HCT116 (cell line): Measurements from ENCODE around the gene LTBP4. TPM values are rescaled to one million over a fixed set of nuclear protein-coding genes. Genes with fewer than 3 reads are reported as not detected.
A peak's percentile ranks its signal among the peaks of the same experiment; 100 is the strongest.

Experiments used
- ATAC-seq: fragments of 200-7000 bp; cut with Tn5 transposase; 2 replicates; pipeline ENCODE4 v1.9.1; 2020; ENCODE audit warnings: mild to moderate bottlenecking, moderate library complexity
- BruUV-seq: library from RNA; stranded (reverse); fragments of 400-500 nt; replicated peaks from 2 replicates; lab custom pipeline; 2021; lab: Mats Ljungman, UMichigan
- CTCF ChIA-PET: fragments of 300-600 bp; sonication (Branson Sonifier 250); formaldehyde crosslinking; loops from one replicate; lab custom pipeline; 2021; ENCODE audit warnings: antibody characterized with exemption; lab: Charles Lee
- POLR2A ChIA-PET: fragments of 300-600, 350-600 bp; sonication (Branson Sonifier 250); formaldehyde crosslinking; loops from one replicate; lab custom pipeline; 2021; ENCODE audit warnings: antibody characterized with exemption; lab: Charles Lee
- RAD21 ChIA-PET, 2 experiments: fragments of 300-600 bp; sonication (Branson Sonifier 250); formaldehyde crosslinking; loops; one replicate each; lab custom pipeline; 2023; ENCODE audit warnings: low total read pairs in 2 of 2; ENCODE audit not compliant: uncharacterized antibody in 2 of 2, unreplicated experiment in 2 of 2, low non-redundant PET in 1 of 2; lab: Charles Lee
- DNase-seq: peaks from one replicate; pipeline ENCODE4 v3.0.0-alpha.2; 2010; ENCODE audit warnings: low read depth, low spot score
- H2AFZ ChIP-seq: fragments of 200-600 bp; shearing (Covaris generic), sonication (generic); 2 replicates; pipeline ENCODE4 v1.6.1; 2017; ENCODE audit warnings: low read depth, mixed run types, mixed read lengths, antibody characterized with exemption, low read length; ENCODE audit not compliant: poor library complexity, severe bottlenecking
- H3K27ac ChIP-seq: 2 replicates; pipeline ENCODE4 v1.5.1; 2012; ENCODE audit warnings: low read depth, low read length
- H3K27me3 ChIP-seq: fragments of 200-600 bp; sonication (generic); 2 replicates; pipeline ENCODE4 v1.6.1; 2016; ENCODE audit warnings: mixed run types, low read length, mixed read lengths; ENCODE audit not compliant: insufficient read depth
- H3K36me3 ChIP-seq, 2 experiments: fragments of 200-500 bp in 1 of 2; fragments of 200-600 bp in 1 of 2; sonication (Bioruptor generic) in 1 of 2; sonication (generic) in 1 of 2; 2 replicates each; pipeline versions ENCODE4 v1.5.1 to v1.6.1; 2014 to 2016; ENCODE audit warnings: low read length in 2 of 2, inconsistent platforms in 1 of 2, mixed read lengths in 1 of 2, mixed run types in 1 of 2; ENCODE audit not compliant: insufficient read depth in 2 of 2, control insufficient read depth in 1 of 2
- H3K4me1 ChIP-seq, 2 experiments: fragments of 200-600 bp in 1 of 2; sonication (generic) in 1 of 2; 2 replicates each; pipeline versions ENCODE4 v1.5.1 to v1.6.1; 2012 to 2017; ENCODE audit warnings: low read length in 2 of 2, inconsistent platforms in 1 of 2, mild to moderate bottlenecking in 1 of 2, mixed read lengths in 1 of 2, mixed run types in 1 of 2, moderate library complexity in 1 of 2; ENCODE audit not compliant: insufficient read depth in 2 of 2, control insufficient read depth in 1 of 2
- H3K4me2 ChIP-seq: fragments of 200-600 bp; sonication (generic); 2 replicates; pipeline ENCODE4 v1.6.1; 2017; ENCODE audit warnings: mixed run types, low read length, mixed read lengths
- H3K4me3 ChIP-seq, 2 experiments: fragments of 200-600 bp in 1 of 2; sonication (generic) in 1 of 2; replicated peaks in 1 of 2; 2 replicates each; pipeline ENCODE4 v1.5.1; 2011 to 2016; ENCODE audit warnings: low read length in 2 of 2, control low read depth in 1 of 2, low read depth in 1 of 2, mild to moderate bottlenecking in 1 of 2, mixed read lengths in 1 of 2, mixed run types in 1 of 2
- H3K79me2 ChIP-seq: fragments of 200-600 bp; sonication (generic); 2 replicates; pipeline ENCODE4 v1.6.1; 2017; ENCODE audit warnings: mild to moderate bottlenecking, mixed run types, low read length, moderate library complexity, mixed read lengths; ENCODE audit not compliant: insufficient read depth
- H3K9ac ChIP-seq: fragments of 200-600 bp; sonication (generic); 2 replicates; pipeline ENCODE4 v1.6.1; 2016; ENCODE audit warnings: low read length, mixed read lengths
- H3K9me2 ChIP-seq: fragments of 200-600 bp; sonication (generic), shearing (Covaris generic); 2 replicates; pipeline ENCODE4 v1.6.1; 2017; ENCODE audit warnings: mixed run types, mild to moderate bottlenecking, moderate library complexity; ENCODE audit not compliant: insufficient read depth
- H3K9me3 ChIP-seq, 2 experiments: fragments of 200-500 bp in 1 of 2; fragments of 200-600 bp in 1 of 2; sonication (Bioruptor generic) in 1 of 2; sonication (generic) in 1 of 2; 2 replicates each; pipeline ENCODE4 v1.6.1; 2014 to 2017; ENCODE audit warnings: low read length in 2 of 2, mixed read lengths in 2 of 2, inconsistent platforms in 1 of 2, low read depth in 1 of 2, mild to moderate bottlenecking in 1 of 2, mixed run types in 1 of 2, moderate library complexity in 1 of 2; ENCODE audit not compliant: control insufficient read depth in 1 of 2, insufficient read depth in 1 of 2
- H4K20me1 ChIP-seq: fragments of 200-600 bp; sonication (generic), shearing (Covaris generic); 2 replicates; pipeline ENCODE4 v1.6.1; 2017; ENCODE audit warnings: mixed run types, mild to moderate bottlenecking, moderate library complexity; ENCODE audit not compliant: insufficient read depth
- ATF3 ChIP-seq: IDR thresholded peaks from 2 replicates; pipeline ENCODE4 v1.6.1; 2012
- CTCF ChIP-seq, 3 experiments: fragments of 200-600 bp in 1 of 3; sonication (generic) in 1 of 3; IDR thresholded peaks in 2 of 3; conservative IDR thresholded peaks in 1 of 3; 2 replicates each; pipeline ENCODE4 v1.5.1; 2012 to 2017; ENCODE audit warnings: low read depth in 2 of 3, low read length in 2 of 3, antibody characterized with exemption in 1 of 3, borderline replicate concordance in 1 of 3, control low read depth in 1 of 3, mild to moderate bottlenecking in 1 of 3, mixed read lengths in 1 of 3, mixed run types in 1 of 3, moderate library complexity in 1 of 3; ENCODE audit not compliant: insufficient read depth in 1 of 3
- EGR1 ChIP-seq: IDR thresholded peaks from 2 replicates; pipeline ENCODE4 v1.6.1; 2012; ENCODE audit warnings: low read depth
- EZH2phosphoT487 ChIP-seq: fragments of 200-600 bp; IDR thresholded peaks from 2 replicates; pipeline ENCODE4 v1.6.1; 2018; ENCODE audit warnings: antibody characterized with exemption, borderline replicate concordance
- POLR2A ChIP-seq: IDR thresholded peaks from 2 replicates; pipeline ENCODE4 v1.7.0; 2011; ENCODE audit warnings: borderline replicate concordance; ENCODE audit not compliant: insufficient read depth, insufficient read length; ENCODE audit errors: extremely low read depth
- POLR2AphosphoS5 ChIP-seq: IDR thresholded peaks from 2 replicates; pipeline ENCODE4 v1.6.1; 2011; ENCODE audit warnings: mild to moderate bottlenecking, low read depth, low read length, moderate library complexity
- RAD21 ChIP-seq: IDR thresholded peaks from 2 replicates; pipeline ENCODE4 v1.6.1; 2012; ENCODE audit warnings: low read depth, mild to moderate bottlenecking
- REST ChIP-seq: IDR thresholded peaks from 2 replicates; pipeline ENCODE4 v1.6.1; 2012; ENCODE audit warnings: low read depth
- SIN3A ChIP-seq: IDR thresholded peaks from 2 replicates; pipeline ENCODE4 v1.6.1; 2012; ENCODE audit warnings: low read depth
- SP1 ChIP-seq: IDR thresholded peaks from 2 replicates; pipeline ENCODE4 v1.6.1; 2012; ENCODE audit warnings: low read depth
- TCF7L2 ChIP-seq: IDR thresholded peaks from 2 replicates; pipeline ENCODE4 v1.7.0; 2011; ENCODE audit warnings: borderline replicate concordance, inconsistent platforms; ENCODE audit not compliant: insufficient read depth, insufficient read length; ENCODE audit errors: extremely low read depth
- YY1 ChIP-seq: IDR thresholded peaks from 2 replicates; pipeline ENCODE4 v1.6.1; 2011; ENCODE audit warnings: low read length, low read depth, moderate library complexity, mild to moderate bottlenecking; ENCODE audit not compliant: insufficient replicate concordance; ENCODE audit errors: extremely low read depth
- ZBTB33 ChIP-seq: IDR thresholded peaks from 2 replicates; pipeline ENCODE4 v1.6.1; 2011; ENCODE audit warnings: mild to moderate bottlenecking, low read length, moderate library complexity; ENCODE audit not compliant: insufficient replicate concordance; ENCODE audit errors: extremely low read depth
- ZNF274 ChIP-seq: fragments of 200-500 bp; sonication (Bioruptor generic); IDR thresholded peaks from 2 replicates; pipeline ENCODE4 v1.6.1; 2014; ENCODE audit warnings: mild to moderate bottlenecking, low read depth, low read length, inconsistent platforms
- intact Hi-C: fragments of 100-400 bp; cut with micrococcal nuclease; formaldehyde crosslinking; loops from 2 replicates; pipeline ENCODE4 v1.10.0; 2022
- total RNA-seq: library from RNA; stranded (reverse); gene quantifications from one replicate; pipeline ENCODE4 v1.2.1, GENCODE V29; 2021; ENCODE audit not compliant: unreplicated experiment

Gene LTBP4
- total RNA-seq, 1 experiment from 2014 or later = 310 TPM

GRCh38 chr19:40623403-40624251 is 22.5 kb downstream of the LTBP4 start:
- Histone ChIP-seq H3K9me2 (no peaks in the 10 kb centered on the region), H3K27me3 (no peaks in the 10 kb centered on the region), H3K9me3 (no peaks in the 10 kb centered on the region), H3K4me3 (no peak overlapping the region), H3K9ac (peak overlapping the region; percentile 43), H3K4me1 (peaks cover 14 to 20% of the 10 kb centered on the region in 2 experiments), H3K27ac (peak overlapping the region; percentile 55), H3K4me2 (peak overlapping the region; percentile 55), H3K36me3 (peaks cover 33 to 41% of the 10 kb centered on the region in 2 experiments; a peak in 3 of 4 replicates), H3K79me2 (peaks cover 3% of the 10 kb centered on the region; the same call in 1 of the 2 replicates), H4K20me1 (no peaks in the 10 kb centered on the region), H2AFZ (no peak overlapping the region)
- ATAC-seq (peak; percentile 96), DNase-seq (peak; percentile 80)
- ChIA-PET CTCF (interaction anchor here (0.5 to 1.2 kb wide), 2 partner anchors 83 to 318 kb away, joined by 3 to 4 read pairs; no protein-coding TSS in a partner anchor), POLR2A (interaction anchor here (0.6 kb wide), 1 partner anchor 9 kb away, joined by 3 read pairs; no protein-coding TSS in a partner anchor), RAD21 (interaction anchor here in 1 of 2 experiments (1.0 kb wide), 1 partner anchor 19 kb away, joined by 3 read pairs; no protein-coding TSS in a partner anchor)
- no TSS peak for BruUV-seq
- intact Hi-C loops = no loop called here
- TF ChIP-seq REST (no peak), ZNF274 (no peak), SP1 (no peak; the same call in 1 of the 2 replicates), YY1 (no peak), ATF3 (no peak), CTCF (IDR thresholded peaks at IDR 0.05 in 2 of 3, conservative IDR thresholded peaks at IDR 0.05 in 1 of 3; ENCODE audit: borderline replicate concordance in 1 of 3, insufficient read depth in 1 of 3, low read depth in 2 of 3, low read length in 2 of 3) (no peak), RAD21 (no peak), TCF7L2 (no peak), ZBTB33 (no peak), EZH2phosphoT487 (no peak), POLR2A (no peak), POLR2AphosphoS5 (peak; percentile 41), EGR1 (peak; percentile 87), SIN3A (no peak)
